Neuronal stem cell (in vitro differentiated cells): ENCODE results near the gene RAPGEF2.
"Not testable (repeated sequence)": the region's sequence is repeated elsewhere in the genome, so short reads cannot be mapped to it uniquely, and the experiment has no call there.

ENCODE experiments used
- DNase-seq: peaks from one replicate; pipeline ENCODE4 v3.0.0-alpha.2; 2013; ENCODE audit warnings: low spot score
- H2AFZ ChIP-seq: one replicate; pipeline ENCODE4 v1.6.1; 2013; ENCODE audit warnings: mild to moderate bottlenecking, low read length, inconsistent platforms
- H2AK5ac ChIP-seq: 2 replicates; pipeline ENCODE4 v1.6.1; 2013; ENCODE audit warnings: low read depth, mild to moderate bottlenecking, inconsistent platforms, low read length, moderate library complexity, mixed read lengths
- H2BK120ac ChIP-seq: 2 replicates; pipeline ENCODE4 v1.6.1; 2013; ENCODE audit warnings: low read depth, mild to moderate bottlenecking, inconsistent platforms, low read length, moderate library complexity, mixed read lengths
- H2BK12ac ChIP-seq: one replicate; pipeline ENCODE4 v1.6.1; 2013; ENCODE audit warnings: low read length, inconsistent platforms
- H2BK15ac ChIP-seq: 2 replicates; pipeline ENCODE4 v1.6.1; 2013; ENCODE audit warnings: mild to moderate bottlenecking, low read length, inconsistent platforms, mixed read lengths
- H2BK5ac ChIP-seq: one replicate; pipeline ENCODE4 v1.6.1; 2013; ENCODE audit warnings: inconsistent platforms, mild to moderate bottlenecking, low read length, moderate library complexity
- H3K14ac ChIP-seq: one replicate; pipeline ENCODE4 v1.6.1; 2013; ENCODE audit warnings: low read length, inconsistent platforms
- H3K18ac ChIP-seq: 2 replicates; pipeline ENCODE4 v1.6.1; 2013; ENCODE audit warnings: low read length, inconsistent platforms
- H3K23ac ChIP-seq: 2 replicates; pipeline ENCODE4 v1.6.1; 2013; ENCODE audit warnings: low read depth, mild to moderate bottlenecking, mixed read lengths, low read length, inconsistent platforms; ENCODE audit not compliant: poor library complexity
- H3K27ac ChIP-seq: replicated peaks from 3 replicates; pipeline ENCODE4 v1.5.1; 2013; ENCODE audit warnings: low read length, inconsistent platforms
- H3K27me3 ChIP-seq, 3 experiments: 2 replicates each; pipeline ENCODE4 v1.6.1; 2013; ENCODE audit warnings: low read length in 3 of 3, mild to moderate bottlenecking in 2 of 3, inconsistent platforms in 1 of 3, low read depth in 1 of 3, mixed read lengths in 1 of 3, moderate library complexity in 1 of 3; ENCODE audit not compliant: control insufficient read depth in 3 of 3, insufficient read depth in 3 of 3
- H3K36me3 ChIP-seq, 2 donors: replicated peaks in 1 of 2; 2 replicates each; pipeline ENCODE4 v1.6.1; 2013; ENCODE audit warnings: low read length in 2 of 2; ENCODE audit not compliant: control insufficient read depth in 2 of 2, insufficient read depth in 2 of 2
- H3K4ac ChIP-seq: 2 replicates; pipeline ENCODE4 v1.6.1; 2013; ENCODE audit warnings: inconsistent platforms, mild to moderate bottlenecking, low read length, moderate library complexity
- H3K4me1 ChIP-seq, 2 donors: 1 replicate in 1 of 2; 2 replicates in 1 of 2; pipeline ENCODE4 v1.6.1; 2013; ENCODE audit warnings: low read length in 2 of 2, low read depth in 1 of 2; ENCODE audit not compliant: control insufficient read depth in 2 of 2, insufficient read depth in 1 of 2
- H3K4me2 ChIP-seq: one replicate; pipeline ENCODE4 v1.6.1; 2013; ENCODE audit warnings: mild to moderate bottlenecking, low read length, inconsistent platforms; ENCODE audit not compliant: insufficient read depth, poor library complexity, severe bottlenecking
- H3K4me3 ChIP-seq, 2 donors: 2 replicates each; pipeline ENCODE4 v1.5.1; 2013; ENCODE audit warnings: low read length in 2 of 2, mild to moderate bottlenecking in 2 of 2, inconsistent platforms in 1 of 2, moderate library complexity in 1 of 2
- H3K79me1 ChIP-seq: one replicate; pipeline ENCODE4 v1.6.1; 2013; ENCODE audit warnings: low read depth, mild to moderate bottlenecking, inconsistent platforms, low read length, moderate library complexity
- H3K9ac ChIP-seq: one replicate; pipeline ENCODE4 v1.6.1; 2013; ENCODE audit warnings: mild to moderate bottlenecking, low read depth, low read length, inconsistent platforms; ENCODE audit not compliant: poor library complexity
- H3K9me3 ChIP-seq, 2 donors: replicated peaks in 1 of 2; 2 replicates each; pipeline versions ENCODE3 to v1.6.1; 2013; ENCODE audit warnings: low read length in 2 of 2, mild to moderate bottlenecking in 2 of 2, inconsistent platforms in 1 of 2, low read depth in 1 of 2, mixed read lengths in 1 of 2, moderate library complexity in 1 of 2; ENCODE audit not compliant: control insufficient read depth in 2 of 2, insufficient read depth in 1 of 2
- H4K8ac ChIP-seq: one replicate; pipeline ENCODE4 v1.6.1; 2013; ENCODE audit warnings: low read depth, mild to moderate bottlenecking, inconsistent platforms, low read length, moderate library complexity
- H4K91ac ChIP-seq: one replicate; pipeline ENCODE4 v1.6.1; 2013; ENCODE audit warnings: low read length, low read depth, mild to moderate bottlenecking, inconsistent platforms; ENCODE audit not compliant: poor library complexity
- WGBS, 2 donors: extraction: QIAGEN DNeasy Blood & Tissue Kit; methylation state at CpG; one replicate each; pipeline ENCODE4 v1.1.7; 2013; ENCODE audit warnings: missing lambda C conversion rate in 2 of 2, mixed read lengths in 1 of 2; ENCODE audit not compliant: insufficient read length in 2 of 2, insufficient replicate concordance in 1 of 2; ENCODE audit errors: extremely low coverage in 2 of 2; 5-methylcytosine and 5-hydroxymethylcytosine counted together

RAPGEF2 gene

DNA sequence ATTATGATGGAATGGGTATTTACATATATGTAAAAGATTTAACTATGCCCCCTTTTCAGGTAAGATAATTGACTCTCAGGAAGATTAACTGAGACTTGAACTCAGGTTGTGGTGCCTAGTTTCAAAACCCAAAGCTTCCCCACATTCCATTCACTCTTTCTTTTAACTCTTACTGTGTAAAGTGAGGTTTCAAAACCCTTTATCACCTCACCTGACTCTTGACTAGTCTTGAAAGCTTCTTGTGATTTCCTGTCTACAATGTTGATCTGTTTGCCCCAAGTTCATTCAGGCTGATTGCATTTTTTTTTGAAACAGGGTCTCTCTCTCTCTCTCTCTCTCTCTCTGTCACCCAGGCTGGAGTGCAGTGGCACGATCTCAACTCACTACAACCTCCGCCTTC is 40.5 kb upstream of the RAPGEF2 start:
- Histone ChIP-seq H3K23ac (no peak overlapping the region), H2BK15ac (no peak overlapping the region), H3K4me1 (no peaks in the 10 kb centered on the region), H2BK120ac (no peak overlapping the region), H3K14ac (no peak overlapping the region), H3K4ac (no peak overlapping the region), H2BK5ac (no peak overlapping the region), H3K4me2 (no peak overlapping the region), H4K8ac (no peak overlapping the region), H2BK12ac (no peak overlapping the region), H2AFZ (no peak overlapping the region), H3K36me3 (no peaks in the 10 kb centered on the region), H3K79me1 (no peaks in the 10 kb centered on the region), H2AK5ac (no peak overlapping the region), H3K27me3 (no peaks in the 10 kb centered on the region), H3K4me3 (no peak overlapping the region), H4K91ac (no peak overlapping the region), H3K27ac (no peak overlapping the region), H3K9ac (no peak overlapping the region), H3K18ac (no peak overlapping the region), H3K9me3 (no peaks in the 10 kb centered on the region)
- DNase-seq: no peak
- WGBS, 2 donors: no CpG with 5 or more reads among the region's 2 CpGs

DNA sequence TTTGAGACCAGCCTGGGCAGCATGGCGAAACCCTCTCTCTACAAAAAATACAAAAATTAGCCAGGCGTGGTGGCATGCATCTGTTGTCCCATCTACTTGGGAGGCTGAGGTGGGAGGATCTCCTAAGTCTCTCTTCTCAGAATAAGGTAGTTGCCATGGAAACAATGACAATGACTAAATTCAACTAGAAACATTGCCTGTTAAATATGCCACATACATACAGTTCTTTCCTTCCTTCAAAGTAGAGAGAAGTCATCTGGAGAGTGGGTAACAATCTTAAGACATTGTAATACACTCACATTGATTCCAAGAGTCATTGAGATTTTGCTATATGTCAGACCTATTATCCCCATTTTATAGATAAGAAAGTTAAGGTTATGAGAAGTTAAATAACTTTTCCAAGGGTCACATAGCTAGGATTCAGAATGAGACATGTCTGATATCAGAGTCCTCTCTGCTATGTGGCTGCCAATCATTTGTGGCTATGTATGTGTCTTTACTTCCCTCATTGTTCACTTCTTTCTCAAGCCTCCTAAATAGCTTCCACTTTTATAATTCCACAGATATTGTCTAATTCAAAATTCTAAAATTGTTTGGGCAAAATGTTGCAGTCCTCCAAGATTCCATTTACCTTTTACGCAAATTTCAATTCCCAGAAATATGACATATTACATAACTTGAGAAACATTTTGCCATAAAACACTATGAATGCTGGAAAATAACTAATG is 37.2 kb upstream of the RAPGEF2 start:
- no peak overlapping the region for H3K14ac ChIP-seq
- no peaks in the 10 kb centered on the region for H3K79me1 ChIP-seq
- no peak overlapping the region for H2AK5ac ChIP-seq
- no peaks in the 10 kb centered on the region for H3K9me3 ChIP-seq
- no peaks in the 10 kb centered on the region for H3K4me1 ChIP-seq
- no peak overlapping the region for H3K27ac ChIP-seq
- DNase-seq: no peak
- no peak overlapping the region for H2BK15ac ChIP-seq
- H2BK120ac ChIP-seq: no peak overlapping the region
- H4K91ac ChIP-seq: no peak overlapping the region
- no peak overlapping the region for H3K18ac ChIP-seq
- no peak overlapping the region for H2BK5ac ChIP-seq
- H3K23ac ChIP-seq: no peak overlapping the region
- H2AFZ ChIP-seq: no peak overlapping the region
- H3K27me3 ChIP-seq: no peaks in the 10 kb centered on the region
- no CpG with 5 or more reads among the region's 3 CpGs for WGBS, 2 donors
- H2BK12ac ChIP-seq: no peak overlapping the region
- H3K9ac ChIP-seq: no peak overlapping the region
- H3K4me3 ChIP-seq: no peak overlapping the region
- no peak overlapping the region for H3K4ac ChIP-seq
- H4K8ac ChIP-seq: no peak overlapping the region
- H3K36me3 ChIP-seq: no peaks in the 10 kb centered on the region
- H3K4me2 ChIP-seq: no peak overlapping the region

DNA sequence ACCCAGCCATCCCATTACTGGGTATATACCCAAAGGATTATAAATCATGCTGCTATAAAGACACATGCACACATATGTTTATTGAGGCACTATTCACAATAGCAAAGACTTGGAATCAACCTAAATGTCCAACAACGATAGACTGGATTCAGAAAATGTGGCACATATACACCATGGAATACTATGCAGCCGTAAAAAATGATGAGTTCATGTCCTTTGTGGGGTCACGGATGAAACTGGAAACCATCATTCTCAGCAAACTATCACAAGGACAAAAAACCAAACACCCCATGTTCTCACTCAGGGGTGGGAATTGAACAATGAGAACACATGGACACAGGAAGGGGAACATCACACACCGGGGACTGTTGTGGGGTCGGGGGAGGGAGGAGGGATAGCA is 34.7 kb upstream of the RAPGEF2 start:
- H4K8ac ChIP-seq, DNase-seq, H3K4ac ChIP-seq, H3K4me3 ChIP-seq, H4K91ac ChIP-seq, H2AK5ac ChIP-seq, H3K23ac ChIP-seq, H3K14ac ChIP-seq, H2BK120ac ChIP-seq, H3K79me1 ChIP-seq, H3K4me2 ChIP-seq, H3K27ac ChIP-seq, H3K9ac ChIP-seq, H3K4me1 ChIP-seq, H2BK15ac ChIP-seq, H3K18ac ChIP-seq, H3K9me3 ChIP-seq, H3K36me3 ChIP-seq, H3K27me3 ChIP-seq, H2BK12ac ChIP-seq, H2BK5ac ChIP-seq, H2AFZ ChIP-seq: not testable (repeated sequence)
- no CpG with 5 or more reads among the region's 5 CpGs for WGBS, 2 donors

DNA sequence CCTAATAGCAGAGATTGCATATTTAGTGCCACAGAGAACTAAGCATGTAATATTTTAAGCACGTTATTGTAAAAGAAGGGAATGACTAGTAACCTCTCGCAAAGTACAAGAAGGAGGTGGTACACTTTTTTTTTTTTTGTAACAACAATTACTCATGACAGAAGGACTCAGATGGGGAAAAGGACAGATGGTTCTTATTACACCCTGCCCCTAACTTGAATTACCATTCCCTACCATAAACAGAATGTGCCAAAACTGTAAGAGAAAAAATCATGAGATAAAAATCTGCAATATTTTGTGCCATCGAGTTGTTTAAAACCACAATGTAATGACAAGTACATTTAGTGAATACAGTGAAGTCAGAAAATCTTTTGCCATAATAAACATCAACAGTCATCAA is 33.0 kb upstream of the RAPGEF2 start:
- no peak overlapping the region for H2AK5ac ChIP-seq
- WGBS, 2 donors: no CpG with 5 or more reads among the region's 3 CpGs
- no peak overlapping the region for H3K9ac ChIP-seq
- H3K79me1 ChIP-seq: no peaks in the 10 kb centered on the region
- H4K8ac ChIP-seq: no peak overlapping the region
- DNase-seq: no peak
- no peak overlapping the region for H3K4me3 ChIP-seq
- H2BK12ac ChIP-seq: no peak overlapping the region
- no peak overlapping the region for H3K4me2 ChIP-seq
- no peaks in the 10 kb centered on the region for H3K36me3 ChIP-seq
- H4K91ac ChIP-seq: no peak overlapping the region
- peaks cover 0 to 3% of the 10 kb centered on the region in 2 donors for H3K4me1 ChIP-seq
- no peak overlapping the region for H3K4ac ChIP-seq
- H2AFZ ChIP-seq: no peak overlapping the region
- no peak overlapping the region for H3K14ac ChIP-seq
- no peak overlapping the region for H2BK5ac ChIP-seq
- H2BK120ac ChIP-seq: no peak overlapping the region
- no peak overlapping the region for H3K18ac ChIP-seq
- H3K9me3 ChIP-seq: no peaks in the 10 kb centered on the region
- H3K27me3 ChIP-seq: no peaks in the 10 kb centered on the region
- H3K23ac ChIP-seq: no peak overlapping the region
- no peak overlapping the region for H3K27ac ChIP-seq
- no peak overlapping the region for H2BK15ac ChIP-seq
